Measurements from ENCODE around the gene FGF22. TPM values are rescaled to one million over a fixed set of nuclear protein-coding genes. Genes with fewer than 3 reads are reported as not detected.

The FGF22 gene
- total RNA-seq, 2 donors from 2014 or later, result 0.27 to 0.56 TPM

- Histone ChIP-seq H3K4me3 (no peak overlapping the region), H3K27ac (no peak overlapping the region)
Observed at GRCh38 chr19:640606-641189, 1.0 kb downstream of the FGF22 start.

GRCh38 chr19:641702-642101, 2.0 kb downstream of the FGF22 start:
- H3K27ac ChIP-seq, result no peak overlapping the region
- ATAC-seq (ENCODE audit: insufficient number of reproducible peaks, low FRiP score, low read depth) (no peak), DNase-seq (ENCODE audit: low spot score) (no peak)
- peaks cover 6% of the 10 kb centered on the region for H3K36me3 ChIP-seq
- H3K4me1 ChIP-seq (ENCODE audit: control insufficient read depth in 1 of 2, low read depth in 2 of 2), result peaks cover 4 to 8% of the 10 kb centered on the region in 2 donors
- no peaks in the 10 kb centered on the region for H3K27me3 ChIP-seq (replicated peaks; ENCODE audit: insufficient read depth)
- no peaks in the 10 kb centered on the region for H3K9me3 ChIP-seq
- no peak for TF ChIP-seq CTCF (IDR thresholded peaks at IDR 0.05)
- no peak overlapping the region for H3K4me3 ChIP-seq

More at GRCh38 chr19:640606-641189, 1.0 kb downstream of the FGF22 start:
- TF ChIP-seq CTCF (IDR thresholded peaks at IDR 0.05), result no peak
- ATAC-seq (ENCODE audit: insufficient number of reproducible peaks, low FRiP score, low read depth), result no peak
- Histone ChIP-seq H3K4me1 (ENCODE audit: control insufficient read depth in 1 of 2, low read depth in 2 of 2) (peaks cover 4 to 8% of the 10 kb centered on the region in 2 donors), H3K27me3 (replicated peaks; ENCODE audit: insufficient read depth) (no peaks in the 10 kb centered on the region), H3K36me3 (no peaks in the 10 kb centered on the region), H3K9me3 (no peaks in the 10 kb centered on the region)
- no peak for DNase-seq (ENCODE audit: low spot score)

- Histone ChIP-seq H3K4me1 (ENCODE audit: control insufficient read depth in 1 of 2, low read depth in 2 of 2) (peaks cover 4 to 8% of the 10 kb centered on the region in 2 donors), H3K27ac (no peak overlapping the region), H3K27me3 (replicated peaks; ENCODE audit: insufficient read depth) (no peaks in the 10 kb centered on the region), H3K36me3 (peaks cover 20% of the 10 kb centered on the region), H3K4me3 (no peak overlapping the region), H3K9me3 (no peaks in the 10 kb centered on the region)
- DNase-seq (ENCODE audit: low spot score) (no peak), ATAC-seq (ENCODE audit: insufficient number of reproducible peaks, low FRiP score, low read depth) (no peak)
- no peak for TF ChIP-seq CTCF (IDR thresholded peaks at IDR 0.05)
Observed at GRCh38 chr19:642767-643727, 3.4 kb downstream of the FGF22 start.

GRCh38 chr19:643736-644135, 4.1 kb downstream of the FGF22 start:
- peaks cover 4 to 7% of the 10 kb centered on the region in 2 donors for H3K4me1 ChIP-seq (ENCODE audit: control insufficient read depth in 1 of 2, low read depth in 2 of 2)
- H3K27ac ChIP-seq, result no peak overlapping the region
- H3K27me3 ChIP-seq (replicated peaks; ENCODE audit: insufficient read depth), result no peaks in the 10 kb centered on the region
- no peak for DNase-seq (ENCODE audit: low spot score)
- no peak for ATAC-seq (ENCODE audit: insufficient number of reproducible peaks, low FRiP score, low read depth)
- no peaks in the 10 kb centered on the region for H3K9me3 ChIP-seq
- H3K4me3 ChIP-seq, result no peak overlapping the region
- no peak for TF ChIP-seq CTCF (IDR thresholded peaks at IDR 0.05)
- peaks cover 24% of the 10 kb centered on the region for H3K36me3 ChIP-seq

GRCh38 chr19:644363-644762, 4.7 kb downstream of the FGF22 start:
- no peak for ATAC-seq (ENCODE audit: insufficient number of reproducible peaks, low FRiP score, low read depth)
- Histone ChIP-seq H3K27ac (no peak overlapping the region), H3K4me1 (ENCODE audit: control insufficient read depth in 1 of 2, low read depth in 2 of 2) (peaks cover 0 to under 1% of the 10 kb centered on the region in 2 donors)

More at GRCh38 chr19:644363-644762, 4.7 kb downstream of the FGF22 start:
- peaks cover 29% of the 10 kb centered on the region for H3K36me3 ChIP-seq
- no peak overlapping the region for H3K4me3 ChIP-seq
- DNase-seq (ENCODE audit: low spot score), result no peak
- no peaks in the 10 kb centered on the region for H3K27me3 ChIP-seq (replicated peaks; ENCODE audit: insufficient read depth)
- no peaks in the 10 kb centered on the region for H3K9me3 ChIP-seq
- no peak for TF ChIP-seq CTCF (IDR thresholded peaks at IDR 0.05)
